GM19397 (cell line): ENCODE data around the gene POLE.
"Not testable (repeated sequence)": the region's sequence is repeated elsewhere in the genome, so short reads cannot be mapped to it uniquely, and the experiment has no call there.

ENCODE experiments used
- ATAC-seq: cut with Tn5 transposase; IDR thresholded peaks from one replicate; pipeline ENCODE4 v1.9.1; 2021; ENCODE audit warnings: mild to moderate bottlenecking, moderate library complexity; ENCODE audit not compliant: unreplicated experiment

POLE gene

DNA sequence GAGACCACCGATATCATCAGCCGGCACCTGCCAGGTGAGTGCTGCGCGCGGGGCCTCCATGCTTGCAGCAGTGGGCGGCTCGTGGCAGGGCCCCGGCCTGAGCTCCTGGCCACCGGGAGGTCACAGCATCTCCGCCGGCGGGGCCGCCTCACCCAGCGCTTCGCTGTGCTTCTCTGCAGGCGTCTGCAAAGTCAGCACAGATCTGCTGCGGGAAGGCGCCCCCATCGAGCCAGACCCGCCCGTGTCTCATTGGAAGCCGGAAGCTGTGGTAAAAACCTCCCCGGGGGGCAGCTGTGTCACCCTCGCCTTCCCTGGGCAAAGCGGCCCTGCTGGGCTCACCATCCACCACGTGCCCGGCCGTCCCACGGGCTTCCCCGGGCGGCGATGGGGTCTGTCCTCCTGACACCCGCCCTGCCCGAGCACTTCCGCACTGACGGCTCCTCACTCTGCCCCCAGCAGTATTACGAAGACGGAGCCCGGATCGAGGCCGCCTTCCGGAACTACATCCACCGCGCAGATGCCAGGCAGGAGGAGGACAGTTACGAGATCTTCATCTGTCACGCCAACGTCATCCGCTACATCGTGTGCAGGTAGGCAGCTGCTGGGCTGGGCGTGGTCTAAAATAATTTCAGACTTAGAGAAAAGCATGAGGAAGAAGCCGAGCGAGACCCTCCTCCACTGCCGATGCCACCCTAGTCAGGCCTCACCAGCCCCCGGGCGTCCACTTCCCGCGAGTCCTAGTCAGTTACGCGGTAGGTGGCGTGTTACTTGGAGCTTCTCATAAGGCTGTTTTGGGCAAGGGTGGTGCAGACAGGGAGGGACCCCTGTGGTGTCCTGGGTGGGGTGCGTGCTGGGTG is 30.6 kb upstream of the POLE start:
- ATAC-seq: no peak

DNA sequence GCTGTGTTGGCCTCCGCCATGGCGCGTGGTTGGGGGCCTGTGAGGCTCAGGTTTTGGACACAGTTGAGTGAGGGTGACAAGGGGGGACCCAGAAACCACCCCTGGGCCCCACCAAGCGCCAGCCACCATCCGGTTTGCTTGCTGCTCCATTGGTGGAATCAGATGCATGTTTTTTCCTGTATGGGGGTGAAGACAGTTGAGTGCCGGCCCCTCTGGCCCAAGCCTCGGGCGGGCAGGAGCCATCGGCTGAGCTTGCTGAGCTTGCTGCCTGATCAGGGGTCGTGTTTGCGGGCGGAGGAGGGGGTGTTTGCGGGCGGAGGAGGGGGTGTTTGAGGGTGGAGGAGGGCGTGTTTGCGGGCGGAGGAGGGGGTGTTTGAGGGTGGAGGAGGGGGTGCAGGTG is 29.9 kb upstream of the POLE start:
- ATAC-seq: no peak

DNA sequence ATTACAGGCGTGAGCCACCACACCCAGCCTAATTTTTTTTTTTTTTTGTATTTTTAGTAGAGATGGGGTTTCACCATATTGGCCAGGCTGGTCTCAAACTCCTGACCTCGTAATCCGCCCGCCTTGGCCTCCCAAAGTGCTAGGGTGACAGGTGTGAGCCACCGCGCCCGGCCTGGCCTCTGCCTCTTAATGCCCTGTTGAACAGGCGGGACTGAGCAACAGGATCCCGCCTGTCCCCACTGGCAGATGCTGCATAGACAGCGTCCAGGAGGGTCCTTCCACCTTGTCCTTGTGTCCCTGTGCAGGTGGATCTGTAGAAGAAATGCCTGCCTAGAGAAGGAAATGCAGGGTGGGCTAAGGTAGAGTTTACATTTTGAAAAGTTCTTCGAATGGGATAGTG is 29.2 kb upstream of the POLE start:
- no peak for ATAC-seq

DNA sequence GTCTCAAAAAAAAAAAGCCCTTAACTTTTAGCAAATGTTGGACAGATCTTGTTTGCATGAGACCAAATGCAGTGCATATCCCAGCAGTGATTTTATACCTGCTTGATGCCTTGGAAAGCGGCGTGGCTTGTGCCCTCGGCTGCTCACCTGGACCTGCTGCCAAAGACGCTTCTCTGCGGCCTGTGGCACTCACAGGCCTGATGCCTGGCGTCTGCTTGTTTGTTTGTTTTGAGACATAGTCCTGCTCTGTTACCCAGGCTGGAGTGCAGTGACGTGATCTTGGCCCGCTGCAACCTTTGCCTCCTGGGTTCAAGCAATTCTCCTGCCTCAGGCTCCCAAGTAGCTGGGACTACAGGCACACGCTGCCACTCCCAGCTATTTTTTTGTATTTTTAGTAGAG is 28.7 kb upstream of the POLE start:
- ATAC-seq: no peak

DNA sequence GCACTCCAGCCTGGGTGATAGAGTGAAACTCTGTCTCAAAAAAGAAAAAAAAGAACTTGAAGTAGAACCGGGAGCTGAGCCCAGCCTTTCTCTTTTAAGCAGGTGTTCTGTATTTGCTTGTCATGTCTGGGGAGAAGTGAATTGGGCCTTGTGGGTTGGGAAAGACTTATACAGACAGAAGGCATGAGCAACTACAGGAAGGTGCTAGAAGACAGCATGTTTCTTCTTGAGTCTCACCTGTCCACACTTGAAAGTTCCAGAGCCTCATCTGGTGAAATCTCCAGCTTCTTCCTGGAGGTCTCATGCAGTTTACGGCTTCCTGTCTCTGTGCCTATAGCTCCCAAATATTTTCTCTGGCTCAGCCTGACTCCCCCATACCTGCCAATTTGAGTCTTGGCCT is 26.0 kb upstream of the POLE start:
- no peak for ATAC-seq

DNA sequence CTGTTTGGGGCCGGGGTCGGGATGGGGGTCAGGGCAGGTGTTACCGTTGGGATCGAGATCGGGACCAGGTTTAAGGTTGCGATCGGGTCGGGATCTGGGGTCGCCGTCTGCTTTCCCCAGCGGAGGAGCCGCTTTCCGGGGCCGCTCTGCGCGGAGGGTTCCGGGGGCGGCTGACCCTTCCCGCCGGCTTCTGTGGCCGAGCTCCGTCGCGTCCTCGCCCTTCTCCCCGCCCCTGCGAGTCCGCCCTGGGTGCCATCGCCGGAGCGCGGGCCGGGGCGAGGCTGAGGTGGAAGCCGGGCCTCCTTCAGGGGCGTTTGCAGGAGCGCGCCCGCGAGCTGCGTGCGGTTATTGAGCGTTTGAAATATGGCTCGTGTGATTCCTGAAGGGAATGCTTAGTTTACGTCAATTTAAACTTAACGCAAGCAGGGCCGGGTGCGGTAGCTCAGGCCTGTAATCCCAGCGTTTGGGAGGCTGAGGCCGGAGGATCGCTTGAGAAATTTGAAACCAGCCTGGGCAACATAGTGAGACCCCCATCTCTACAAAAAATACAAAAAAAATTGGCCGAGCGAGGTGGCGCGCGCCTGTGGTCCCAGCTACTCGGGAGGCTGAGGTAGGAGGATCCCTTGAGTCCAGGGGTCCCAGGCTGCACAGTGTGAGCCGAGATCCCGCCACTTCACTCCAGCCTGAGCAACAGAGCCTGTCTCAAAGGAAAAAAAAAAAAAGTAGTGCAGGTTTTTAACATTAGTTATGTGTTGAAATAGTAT is 24.1 kb upstream of the POLE start:
- ATAC-seq: peak; percentile 19

DNA sequence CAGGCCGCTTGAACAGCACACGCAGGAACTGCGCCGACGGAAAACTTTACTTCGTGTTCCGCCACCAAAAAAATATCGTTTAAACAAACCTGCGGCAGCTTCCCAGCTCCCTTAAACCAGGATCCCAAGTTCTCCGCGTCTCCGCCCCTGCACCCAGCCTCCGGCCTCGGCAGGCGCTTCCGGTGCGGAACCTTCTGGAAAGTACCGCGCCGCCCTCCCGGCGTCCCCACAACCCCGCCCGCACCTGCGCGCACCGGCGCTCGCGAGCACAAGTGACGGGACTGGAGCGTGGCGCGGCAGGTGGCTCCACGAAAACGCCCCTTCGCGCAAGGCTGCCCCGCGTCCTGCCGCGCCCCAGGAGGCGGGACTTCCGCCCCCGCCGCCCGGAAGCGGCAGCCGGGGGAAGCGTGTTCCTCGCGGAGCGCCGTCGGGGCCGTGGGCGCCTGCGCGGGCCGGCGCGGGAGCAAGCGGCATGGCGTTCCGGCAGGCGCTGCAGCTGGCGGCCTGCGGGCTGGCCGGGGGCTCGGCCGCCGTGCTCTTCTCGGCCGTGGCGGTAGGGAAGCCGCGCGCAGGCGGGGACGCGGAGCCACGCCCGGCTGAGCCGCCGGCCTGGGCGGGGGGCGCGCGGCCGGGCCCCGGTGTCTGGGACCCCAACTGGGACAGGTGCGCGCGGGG is 23.4 kb upstream of the POLE start, which contains the start of gene PGAM5:
Gene PGAM5, plus strand, starts transcription at position 438 of the 675 bp plus-strand sequence. Its CDS starts 35 bp downstream, at position 473.
- ATAC-seq: peak; percentile 92

DNA sequence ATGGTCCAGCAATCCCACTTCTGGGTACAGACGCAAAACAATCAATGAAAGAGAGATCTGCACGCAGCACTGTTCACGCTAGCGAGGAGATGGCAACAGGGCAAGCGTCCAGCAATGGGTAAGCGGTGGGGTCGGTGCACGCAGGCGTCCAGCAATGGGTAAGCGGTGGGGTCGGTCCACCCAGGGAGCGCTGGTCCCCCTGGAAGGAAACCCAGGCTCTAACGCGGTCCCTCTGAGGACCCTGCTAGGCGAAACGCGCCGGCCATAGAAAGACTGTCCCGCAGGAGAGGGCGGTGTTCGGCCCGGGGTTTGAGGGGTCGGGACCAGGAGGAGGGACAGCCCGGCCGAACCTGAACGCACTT is 22.9 kb upstream of the POLE start:
- ATAC-seq: peak; percentile 25

DNA sequence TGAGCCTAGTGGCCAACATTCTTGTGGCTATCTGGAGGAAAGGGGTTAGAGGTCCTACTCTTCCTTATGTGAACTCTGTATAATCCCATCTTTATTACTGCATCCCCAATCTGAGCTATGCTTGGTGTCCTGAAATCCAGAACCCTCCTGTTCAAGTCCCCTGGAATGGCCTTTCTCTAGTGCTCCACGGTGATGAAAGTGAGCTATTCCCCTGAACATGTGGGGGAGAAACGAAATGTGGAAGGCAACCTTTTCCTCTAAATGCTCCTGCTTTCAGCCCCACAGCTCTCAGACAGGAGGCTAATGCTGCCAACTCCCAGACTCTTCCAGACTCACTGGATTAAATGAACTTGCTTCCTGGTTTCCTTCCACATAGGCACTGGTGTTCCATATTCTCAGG is 21.0 kb upstream of the POLE start:
- ATAC-seq: no peak

DNA sequence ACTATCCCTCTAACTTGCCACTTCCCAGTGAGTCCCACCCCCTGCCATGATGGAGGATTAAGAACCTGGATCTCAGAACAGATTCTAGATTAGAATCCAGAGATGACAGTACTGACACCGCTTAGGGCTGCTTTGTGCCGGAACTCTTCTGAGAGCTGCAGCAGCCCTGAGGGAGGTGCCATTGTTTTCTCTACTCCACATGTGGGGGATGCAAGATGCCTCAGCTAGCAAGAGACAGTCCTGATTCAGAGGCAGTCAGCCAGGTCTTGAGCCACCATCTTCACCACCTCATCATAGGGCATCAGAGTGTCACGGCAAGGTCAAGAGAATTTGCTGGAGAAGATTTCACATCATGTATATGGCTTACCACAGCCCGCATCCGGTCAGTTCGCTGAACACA is 20.1 kb upstream of the POLE start:
- no peak for ATAC-seq

DNA sequence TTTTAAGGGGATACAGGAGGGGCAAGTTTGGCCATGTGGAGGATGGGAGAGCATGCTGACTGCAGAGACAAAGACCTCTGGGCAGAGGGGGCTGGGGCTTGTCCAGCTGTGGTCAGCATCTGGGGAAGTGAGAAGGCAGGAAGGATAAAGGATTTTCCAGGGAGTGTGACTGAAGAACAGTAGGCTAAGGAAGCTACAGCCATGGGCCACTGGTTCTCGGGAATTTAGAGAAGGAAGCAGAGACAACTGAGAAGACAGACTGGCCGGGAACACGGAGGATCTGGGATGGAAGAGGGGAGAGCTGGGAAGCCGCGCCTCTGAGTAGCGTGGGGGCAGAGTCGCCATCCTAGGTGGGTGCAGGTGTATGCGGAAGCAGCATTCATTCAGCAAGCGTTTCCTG is 16.5 kb upstream of the POLE start:
- ATAC-seq: no peak

DNA sequence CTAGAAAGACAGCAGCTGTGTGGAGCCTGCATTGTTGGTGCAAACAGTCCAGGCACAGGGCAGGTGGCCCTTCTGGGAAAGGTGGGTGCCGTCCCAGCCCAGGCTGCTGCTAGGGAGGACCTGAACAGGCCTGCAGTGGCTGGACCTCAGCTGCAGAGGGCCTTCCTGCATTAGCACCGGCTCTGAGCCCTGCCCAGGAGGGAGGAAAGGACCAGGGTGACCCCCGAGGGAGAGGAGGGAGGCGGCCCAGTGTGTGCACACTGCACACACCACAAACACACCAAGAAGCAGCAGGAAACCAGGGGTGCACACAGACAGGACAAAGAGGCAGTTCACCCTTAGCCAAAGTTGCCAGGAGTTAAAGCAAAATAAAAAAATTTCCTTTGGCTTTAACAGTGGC is 15.5 kb upstream of the POLE start:
- no peak for ATAC-seq

DNA sequence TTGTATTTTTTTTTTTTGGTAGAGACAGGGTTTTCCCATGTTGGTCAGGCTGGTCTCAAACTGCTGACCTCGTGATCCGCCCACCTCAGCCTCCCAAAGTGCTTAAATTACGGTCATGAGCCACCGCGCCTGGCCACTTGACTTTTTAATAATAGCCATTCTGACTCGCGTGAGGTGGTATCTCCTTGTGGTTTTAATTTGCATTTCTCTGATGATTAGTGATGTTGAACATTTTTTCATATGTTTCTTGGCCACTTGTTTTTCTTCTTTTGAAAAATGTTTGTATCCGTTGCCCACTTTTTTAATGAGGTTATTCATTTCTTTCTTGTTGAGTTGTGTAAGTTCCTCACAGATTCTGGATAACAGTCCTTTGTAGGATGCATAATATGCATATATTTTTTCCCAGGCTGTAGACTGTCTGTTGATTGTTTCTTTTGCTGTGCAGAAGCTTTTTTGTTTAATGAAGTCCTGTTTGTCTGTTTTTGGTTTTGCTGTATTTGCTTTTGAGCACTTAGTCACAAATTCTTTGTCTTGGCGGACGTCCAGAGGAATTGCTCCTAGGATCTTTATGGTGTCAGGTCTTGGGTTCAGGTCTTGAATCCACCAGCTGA is 13.2 kb upstream of the POLE start:
- no peak for ATAC-seq

DNA sequence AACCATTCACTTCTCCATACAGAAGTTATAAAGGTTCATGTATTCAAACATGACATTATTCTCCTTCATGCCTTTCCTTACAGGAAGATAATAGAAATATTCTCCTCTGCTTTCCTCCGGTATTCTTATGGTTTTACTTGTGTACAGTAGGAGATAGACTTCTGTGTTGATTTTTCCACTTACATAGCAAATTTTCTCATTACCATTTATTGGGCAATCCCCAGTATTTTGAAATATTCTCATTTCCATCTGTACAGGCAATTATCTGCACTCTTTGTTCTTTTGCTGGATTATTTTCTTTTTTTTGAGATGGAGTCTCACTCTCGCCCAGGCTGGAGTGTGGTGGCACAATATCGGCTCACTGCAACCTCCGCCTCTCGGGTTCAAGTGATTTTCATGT is 11.2 kb upstream of the POLE start:
- no peak for ATAC-seq

DNA sequence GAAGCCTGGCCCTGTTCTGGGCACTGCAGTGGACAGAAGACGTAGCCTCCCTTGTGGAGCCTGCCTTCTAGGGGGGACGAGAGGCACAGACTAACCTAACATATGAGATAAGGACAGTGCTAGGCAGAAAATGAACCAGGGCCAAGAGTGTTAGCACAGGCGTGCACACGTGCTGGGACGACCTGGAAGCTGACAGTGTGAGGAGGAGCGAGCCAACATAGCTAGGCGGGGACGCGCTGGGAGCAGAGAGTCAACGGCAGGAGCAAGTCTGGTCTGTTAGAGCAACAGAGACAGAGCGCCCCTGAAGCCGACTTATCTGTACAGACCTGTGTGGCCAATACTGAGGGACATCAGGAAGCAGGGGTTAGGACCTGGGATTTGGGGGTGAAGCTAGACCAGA is 8.3 kb upstream of the POLE start:
- ATAC-seq: no peak

DNA sequence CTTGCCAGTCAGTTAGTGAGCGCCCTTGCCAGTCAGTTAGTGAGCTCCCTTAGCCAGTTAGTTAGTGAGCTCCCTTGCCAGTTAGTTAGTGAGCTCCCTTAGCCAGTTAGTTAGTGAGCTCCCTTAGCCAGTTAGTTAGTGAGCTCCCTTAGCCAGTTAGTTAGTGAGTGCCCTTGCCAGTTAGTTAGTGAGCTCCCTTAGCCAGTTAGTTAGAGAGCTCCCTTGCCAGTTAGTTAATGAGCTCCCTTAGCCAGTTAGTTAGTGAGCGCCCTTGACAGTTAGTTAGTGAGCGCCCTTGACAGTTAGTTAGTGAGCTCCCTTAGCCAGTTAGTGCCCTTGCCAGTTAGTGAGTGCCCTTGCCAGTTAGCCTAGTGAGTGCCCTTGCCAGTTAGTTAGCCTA is 7.7 kb upstream of the POLE start:
- not testable (repeated sequence) for ATAC-seq

DNA sequence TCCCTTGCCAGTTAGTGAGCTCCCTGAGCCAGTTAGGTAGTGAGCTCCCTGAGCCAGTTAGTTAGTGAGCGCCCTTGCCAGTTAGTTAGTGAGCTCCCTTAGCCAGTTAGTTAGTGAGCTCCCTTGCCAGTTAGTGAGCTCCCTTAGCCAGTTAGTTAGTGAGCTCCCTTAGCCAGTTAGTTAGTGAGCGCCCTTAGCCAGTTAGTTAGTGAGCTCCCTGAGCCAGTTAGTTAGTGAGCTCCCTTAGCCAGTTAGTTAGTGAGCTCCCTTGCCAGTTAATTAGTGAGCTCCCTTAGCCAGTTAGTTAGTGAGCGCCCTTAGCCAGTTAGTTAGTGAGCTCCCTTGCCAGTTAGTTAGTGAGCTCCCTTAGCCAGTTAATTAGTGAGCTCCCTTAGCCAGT is 4.9 kb upstream of the POLE start:
- not testable (repeated sequence) for ATAC-seq

DNA sequence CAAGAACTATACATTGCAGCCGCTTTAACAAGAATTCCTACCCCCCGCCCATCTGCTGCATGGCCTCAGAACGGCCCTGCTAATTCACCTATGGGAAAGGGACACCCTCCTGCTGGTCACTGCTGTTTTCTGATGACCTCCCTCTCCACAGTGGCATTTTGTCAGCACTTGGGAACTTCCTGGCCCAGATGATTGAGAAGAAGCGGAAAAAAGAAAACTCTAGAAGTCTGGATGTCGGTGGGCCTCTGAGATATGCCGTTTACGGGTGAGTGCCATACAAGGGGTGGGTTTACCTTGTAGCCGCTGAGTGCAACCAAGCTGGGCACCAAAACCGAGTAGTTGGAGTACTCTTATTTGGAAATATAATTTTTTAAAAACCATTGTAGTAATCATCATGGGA is 3.0 kb upstream of the POLE start:
- ATAC-seq: no peak

DNA sequence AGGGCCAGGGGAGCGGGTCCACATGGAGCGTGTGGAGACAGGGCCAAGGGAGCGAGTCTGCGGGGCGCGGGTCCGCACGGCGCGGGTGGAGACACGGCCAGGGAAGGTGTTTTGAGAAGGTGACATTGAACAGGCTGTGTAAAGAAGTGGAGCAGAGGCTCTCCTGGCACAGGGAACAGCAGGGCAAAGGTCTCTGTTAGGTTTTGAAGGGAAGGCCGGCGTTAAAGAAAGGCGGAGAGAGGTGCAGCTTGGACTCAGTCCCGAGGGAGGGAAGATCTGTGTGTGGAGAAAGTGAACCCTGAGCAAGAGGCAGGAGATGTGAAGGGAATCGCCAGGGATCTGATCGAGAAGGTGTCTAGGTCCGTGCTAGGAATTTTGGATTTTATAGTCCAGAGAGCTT is 2.1 kb upstream of the POLE start:
- no peak for ATAC-seq

DNA sequence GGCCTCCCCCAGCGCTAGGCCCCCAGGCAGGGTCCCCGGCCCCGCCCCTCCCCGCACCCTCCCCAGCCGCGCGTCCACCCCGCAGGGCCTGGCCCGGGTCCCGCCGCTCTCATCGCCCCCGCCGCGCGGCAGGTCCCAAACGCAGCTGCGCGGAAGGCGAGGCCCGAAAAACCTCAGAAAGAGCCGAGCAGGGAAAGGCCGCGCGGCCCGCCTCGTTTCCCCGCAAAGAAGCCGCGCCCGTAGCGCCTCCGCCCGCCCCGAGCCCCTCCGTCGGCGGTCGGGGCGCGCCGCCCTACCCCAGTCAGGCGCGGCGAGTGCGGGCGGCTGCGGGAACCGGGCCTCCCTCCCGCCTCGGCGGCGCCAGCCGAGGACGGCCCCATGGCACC is 324 bp downstream of the POLE start:
- peak; percentile 16 for ATAC-seq

DNA sequence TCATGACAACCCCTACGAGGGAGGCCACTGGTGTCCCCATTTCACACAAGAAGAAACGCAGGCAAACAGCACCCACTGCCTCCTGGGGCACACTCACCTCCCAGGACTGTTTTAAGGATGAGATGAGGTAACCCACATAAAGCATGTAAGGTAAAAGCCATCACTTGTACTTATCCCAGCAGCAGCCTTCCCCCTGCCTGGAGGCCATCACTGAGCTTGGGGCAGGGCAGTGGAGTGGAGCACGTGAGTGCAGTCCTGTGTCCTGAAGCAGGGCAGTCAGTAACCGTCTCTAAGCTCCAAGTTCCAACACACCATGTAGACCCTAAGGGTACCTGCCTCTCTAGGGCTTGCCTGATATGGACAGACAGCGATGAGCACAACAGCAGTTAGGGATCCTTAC is 1.7 kb downstream of the POLE start:
- ATAC-seq: no peak
